Measurements from ENCODE around the gene MNAT1.
"Not testable (repeated sequence)": the region's sequence is repeated elsewhere in the genome, so short reads cannot be mapped to it uniquely, and the experiment has no call there.

MNAT1 gene

DNA sequence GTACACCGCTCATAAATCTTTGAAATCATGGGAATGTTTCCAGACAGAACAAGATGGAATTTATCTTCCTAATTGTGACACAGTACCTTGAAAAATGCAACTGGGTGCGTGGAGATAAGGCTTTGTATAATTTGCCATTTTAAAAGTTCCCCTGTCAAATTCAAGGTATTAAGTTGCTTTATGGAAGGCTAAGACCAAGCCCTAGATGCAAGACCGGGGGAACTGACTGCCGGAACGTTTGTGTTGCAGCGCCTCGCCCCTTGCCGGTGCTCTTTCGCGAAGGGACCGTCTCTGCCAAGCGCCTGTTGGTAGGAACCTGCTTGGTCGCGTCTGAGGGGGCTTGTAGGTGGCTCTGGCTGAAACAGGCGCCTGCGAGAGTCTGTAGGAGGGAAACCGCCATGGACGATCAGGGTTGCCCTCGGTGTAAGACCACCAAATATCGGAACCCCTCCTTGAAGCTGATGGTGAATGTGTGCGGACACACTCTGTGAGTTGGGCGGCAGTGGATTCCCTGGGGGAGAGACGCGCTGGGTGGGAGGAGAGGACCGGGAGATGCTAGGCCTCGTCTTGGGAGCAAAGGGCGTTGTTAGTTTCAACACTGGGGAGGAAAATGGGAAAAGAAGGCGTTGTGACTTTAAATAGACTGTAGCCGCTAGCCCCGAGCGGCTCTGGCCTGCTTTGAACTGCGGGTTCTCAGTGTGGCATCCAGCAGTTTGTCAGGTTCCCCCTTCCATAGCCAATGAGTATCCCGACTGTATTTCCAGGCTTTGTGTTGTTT lies at the start of gene MNAT1:
MNAT1 (plus strand) TSS at position 297 of the 778 bp plus-strand sequence; CDS start at position 399, 102 bp downstream.
- DNase-seq: peak; percentile 80
- in situ Hi-C loops (cut with HindIII; ENCODE audit: low pct_ligation_motif_present, low pct_unique_long_range_greater_than_20kb, low sequenced_read_pairs): no loop called here

DNA sequence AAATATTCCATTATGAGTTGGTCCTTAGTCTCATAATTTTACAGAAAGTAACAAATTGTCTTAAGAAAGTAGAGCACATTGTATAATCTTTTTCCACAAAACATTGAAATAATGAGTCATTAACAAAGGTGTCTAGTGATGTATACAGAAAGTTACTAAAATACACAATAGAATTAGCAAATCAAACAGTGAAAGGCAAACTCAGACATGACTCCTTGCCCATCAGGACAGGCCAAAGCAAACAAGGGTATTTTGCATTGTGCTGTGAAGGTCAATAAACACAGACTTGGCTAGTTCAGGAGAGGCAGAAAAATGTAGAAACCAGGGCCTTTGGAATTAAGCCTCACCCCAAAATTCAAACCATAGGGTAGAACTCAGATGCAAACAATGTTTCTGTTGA lies 47.7 kb upstream of the MNAT1 start:
- in situ Hi-C loops (cut with HindIII; ENCODE audit: low pct_ligation_motif_present, low pct_unique_long_range_greater_than_20kb, low sequenced_read_pairs): no loop called here

GRCh38 chr14:60691383-60692113 lies 43.0 kb upstream of the MNAT1 start:
- no peak for DNase-seq
- in situ Hi-C loops (cut with HindIII; ENCODE audit: low pct_ligation_motif_present, low pct_unique_long_range_greater_than_20kb, low sequenced_read_pairs): no loop called here

More for the DNA sequence above, 47.7 kb upstream of the MNAT1 start:
- DNase-seq: no peak

DNA sequence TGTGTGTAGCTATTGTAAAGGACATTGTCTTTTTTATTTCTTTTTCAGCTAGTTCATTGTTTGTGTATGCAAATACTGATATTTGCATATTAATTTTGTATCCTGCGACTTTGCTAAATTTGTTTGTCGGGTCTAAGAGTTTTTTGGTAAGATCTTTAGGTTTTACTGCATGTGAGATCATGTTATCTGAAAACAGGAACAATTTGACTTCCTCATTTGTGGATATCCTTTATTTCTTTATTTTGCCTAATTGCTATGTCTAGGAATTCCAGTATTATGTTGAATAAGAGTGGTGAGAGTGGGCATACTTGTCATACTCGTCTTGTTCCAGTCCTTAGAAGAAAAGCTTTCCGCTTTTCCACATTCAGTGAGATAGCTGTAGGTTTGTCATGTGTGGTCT lies 39.2 kb upstream of the MNAT1 start:
- no peak for DNase-seq
- in situ Hi-C loops (cut with HindIII; ENCODE audit: low pct_ligation_motif_present, low pct_unique_long_range_greater_than_20kb, low sequenced_read_pairs): no loop called here

GRCh38 chr14:60700598-60700997 lies 34.0 kb upstream of the MNAT1 start:
- DNase-seq: no peak
- in situ Hi-C loops (cut with HindIII; ENCODE audit: low pct_ligation_motif_present, low pct_unique_long_range_greater_than_20kb, low sequenced_read_pairs): no loop called here

DNA sequence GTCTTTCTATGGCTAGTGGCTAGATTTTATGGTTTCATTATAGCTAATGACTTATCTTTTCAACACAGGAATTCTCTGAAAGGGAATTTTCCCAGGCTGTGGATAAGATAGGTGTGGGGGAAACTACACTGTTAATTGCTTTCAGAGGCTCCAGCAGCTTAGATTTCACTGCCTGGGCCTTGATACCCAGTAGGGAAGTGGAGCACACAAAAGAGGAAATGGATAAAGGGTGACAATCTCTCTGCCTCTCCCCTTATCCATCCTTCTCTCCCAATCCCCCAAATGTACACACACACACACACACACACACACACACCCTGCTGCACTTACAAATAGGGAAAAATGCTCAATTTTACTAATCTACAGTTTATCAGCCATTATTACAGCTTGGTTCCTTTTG lies 29.5 kb upstream of the MNAT1 start:
- DNase-seq: no peak
- in situ Hi-C loops (cut with HindIII; ENCODE audit: low pct_ligation_motif_present, low pct_unique_long_range_greater_than_20kb, low sequenced_read_pairs): no loop called here

- no peak for DNase-seq
- in situ Hi-C loops (cut with HindIII; ENCODE audit: low pct_ligation_motif_present, low pct_unique_long_range_greater_than_20kb, low sequenced_read_pairs): no loop called here
Observed at GRCh38 chr14:60707858-60708257, 26.7 kb upstream of the MNAT1 start.

DNA sequence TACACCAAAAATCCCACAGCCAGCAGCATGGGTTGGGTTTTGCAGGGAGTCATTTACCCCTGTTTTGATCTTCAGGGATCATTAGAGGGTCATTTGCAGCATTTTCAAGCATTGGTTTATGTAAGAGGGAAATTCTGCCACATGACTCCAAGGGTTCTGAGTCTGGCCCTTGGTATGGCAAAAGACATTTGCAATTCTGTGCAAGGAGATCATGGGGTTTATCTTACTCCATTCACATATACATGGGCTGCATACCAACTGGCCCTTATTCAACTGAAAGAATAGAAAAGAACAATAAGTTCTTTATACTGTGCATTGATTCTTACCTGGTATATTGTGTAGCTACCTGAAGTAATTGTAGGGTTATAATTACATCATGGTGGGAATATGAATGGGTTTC lies 24.1 kb upstream of the MNAT1 start:
- no peak for DNase-seq
- in situ Hi-C loops (cut with HindIII; ENCODE audit: low pct_ligation_motif_present, low pct_unique_long_range_greater_than_20kb, low sequenced_read_pairs): no loop called here

GRCh38 chr14:60713513-60713912 lies 21.0 kb upstream of the MNAT1 start:
- in situ Hi-C loops (cut with HindIII; ENCODE audit: low pct_ligation_motif_present, low pct_unique_long_range_greater_than_20kb, low sequenced_read_pairs): no loop called here
- no peak for DNase-seq

DNA sequence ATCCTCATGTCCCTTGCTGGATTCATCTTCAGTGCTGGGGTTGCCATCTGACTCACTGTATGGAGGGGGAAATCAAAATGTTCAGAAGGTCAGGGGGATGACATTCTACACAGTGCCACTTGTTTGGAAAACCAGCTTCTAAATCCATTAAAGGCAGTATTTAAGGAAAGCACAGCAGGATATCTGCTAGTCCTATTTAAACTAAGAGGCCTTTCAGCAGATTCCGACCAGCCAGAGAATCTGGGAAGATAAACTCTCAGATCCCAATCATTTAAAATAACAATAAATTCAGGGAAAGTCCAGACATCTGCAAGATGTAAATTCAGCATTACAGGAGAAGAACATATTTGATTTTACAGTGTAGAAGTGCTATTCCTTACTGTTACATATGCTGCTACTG lies 14.2 kb upstream of the MNAT1 start:
- in situ Hi-C loops (cut with HindIII; ENCODE audit: low pct_ligation_motif_present, low pct_unique_long_range_greater_than_20kb, low sequenced_read_pairs): no loop called here

GRCh38 chr14:60720962-60721325 lies 13.6 kb upstream of the MNAT1 start:
- in situ Hi-C loops (cut with HindIII; ENCODE audit: low pct_ligation_motif_present, low pct_unique_long_range_greater_than_20kb, low sequenced_read_pairs): no loop called here
- no peak for DNase-seq

More for the DNA sequence above, 14.2 kb upstream of the MNAT1 start:
- DNase-seq: no peak

DNA sequence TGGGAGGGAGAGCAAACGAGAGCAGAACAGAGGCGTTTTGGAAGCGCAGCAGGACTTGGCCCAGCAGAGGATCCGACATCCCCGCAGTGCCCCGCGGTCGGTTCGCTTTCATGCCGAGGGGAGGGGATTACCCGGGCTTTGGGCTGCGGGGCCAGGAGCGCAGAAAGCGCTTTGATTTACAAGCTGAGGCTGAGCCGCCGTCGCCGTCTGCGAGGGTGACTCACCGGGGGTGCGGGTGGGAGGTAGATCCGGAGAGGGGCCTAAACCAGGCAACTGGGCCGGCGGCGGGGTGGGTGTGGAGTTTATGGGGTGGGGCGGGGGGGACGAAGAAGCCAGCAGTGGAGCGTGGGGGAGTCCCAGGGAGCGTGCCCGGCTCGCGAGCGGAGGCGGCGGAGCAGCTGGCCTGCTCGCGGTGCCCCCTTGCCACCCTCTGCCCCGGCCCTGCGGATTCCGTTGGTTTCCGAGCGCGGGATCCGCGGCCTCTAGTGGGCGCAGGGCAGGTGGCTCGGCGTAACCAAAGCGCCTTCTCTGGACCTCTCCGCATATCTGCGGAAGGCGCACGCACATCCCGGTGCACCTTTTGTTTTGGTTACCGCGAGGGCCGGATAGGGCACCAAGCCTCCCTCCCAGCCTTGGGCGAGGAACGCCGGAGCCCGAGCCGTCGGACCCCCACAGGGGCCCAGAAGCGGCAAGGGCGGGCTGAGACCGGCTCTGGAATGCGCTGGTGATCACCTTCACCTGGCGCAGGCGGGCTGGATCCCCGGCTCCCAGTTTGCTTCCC lies 13.0 kb upstream of the MNAT1 start:
- in situ Hi-C loops (cut with HindIII; ENCODE audit: low pct_ligation_motif_present, low pct_unique_long_range_greater_than_20kb, low sequenced_read_pairs): no loop called here
- DNase-seq: peak; percentile 52

DNA sequence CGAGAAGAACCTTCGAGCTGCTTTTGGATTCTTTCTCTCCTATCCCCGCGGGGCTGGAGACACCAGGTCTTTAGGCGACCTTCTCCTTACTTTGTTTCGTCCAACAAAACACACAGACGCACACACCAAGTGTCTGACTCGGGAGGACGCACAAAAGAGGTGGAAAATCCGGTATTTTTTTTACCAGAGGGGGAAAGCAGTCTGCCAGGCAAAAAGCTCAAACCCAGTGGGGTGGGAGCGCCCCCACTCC lies 12.5 kb upstream of the MNAT1 start:
- peak; percentile 4 for DNase-seq
- in situ Hi-C loops (cut with HindIII; ENCODE audit: low pct_ligation_motif_present, low pct_unique_long_range_greater_than_20kb, low sequenced_read_pairs): no loop called here

DNA sequence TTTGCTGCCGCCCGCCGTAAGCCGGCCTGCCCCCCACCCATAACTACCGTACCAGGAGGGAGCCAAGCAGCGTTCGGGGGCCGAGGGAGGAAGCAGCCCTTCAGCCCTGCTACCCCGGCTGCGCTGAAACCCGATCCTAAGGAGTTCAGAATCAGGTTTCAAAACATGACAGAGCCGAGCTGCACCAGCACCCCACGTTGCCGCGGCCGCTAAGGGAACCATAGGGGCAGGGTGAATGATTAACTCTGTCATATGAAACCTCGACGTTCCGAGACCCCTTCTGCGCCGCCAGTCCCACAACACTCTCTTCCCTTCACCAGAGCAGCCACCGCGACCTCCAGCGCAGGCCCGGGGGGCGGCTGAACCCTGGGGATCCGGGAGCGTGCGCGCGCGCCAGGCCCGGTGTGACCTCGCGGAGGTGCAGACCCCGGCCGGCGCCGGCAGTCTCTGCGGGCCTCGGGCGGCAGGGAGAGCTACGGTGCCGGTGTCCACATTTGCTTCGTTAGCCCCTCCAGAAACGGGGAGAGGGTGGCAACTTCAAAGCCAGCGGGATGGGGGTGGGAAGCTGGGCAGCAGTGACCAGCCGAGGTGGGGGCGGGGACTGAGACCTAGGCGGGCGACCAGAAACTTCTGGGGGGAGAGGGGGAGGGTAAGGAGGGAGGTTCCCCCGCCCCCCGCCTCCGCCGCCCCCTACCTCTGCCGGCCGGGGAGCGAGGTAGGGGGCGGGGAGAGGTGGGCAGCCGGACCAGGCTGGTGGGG lies 12.0 kb upstream of the MNAT1 start:
- in situ Hi-C loops (cut with HindIII; ENCODE audit: low pct_ligation_motif_present, low pct_unique_long_range_greater_than_20kb, low sequenced_read_pairs): no loop called here
- DNase-seq: peak; percentile 45

- in situ Hi-C loops (cut with HindIII; ENCODE audit: low pct_ligation_motif_present, low pct_unique_long_range_greater_than_20kb, low sequenced_read_pairs): no loop called here
- peak; percentile 50 for DNase-seq
Observed at GRCh38 chr14:60723116-60723906, 11.2 kb upstream of the MNAT1 start.

DNA sequence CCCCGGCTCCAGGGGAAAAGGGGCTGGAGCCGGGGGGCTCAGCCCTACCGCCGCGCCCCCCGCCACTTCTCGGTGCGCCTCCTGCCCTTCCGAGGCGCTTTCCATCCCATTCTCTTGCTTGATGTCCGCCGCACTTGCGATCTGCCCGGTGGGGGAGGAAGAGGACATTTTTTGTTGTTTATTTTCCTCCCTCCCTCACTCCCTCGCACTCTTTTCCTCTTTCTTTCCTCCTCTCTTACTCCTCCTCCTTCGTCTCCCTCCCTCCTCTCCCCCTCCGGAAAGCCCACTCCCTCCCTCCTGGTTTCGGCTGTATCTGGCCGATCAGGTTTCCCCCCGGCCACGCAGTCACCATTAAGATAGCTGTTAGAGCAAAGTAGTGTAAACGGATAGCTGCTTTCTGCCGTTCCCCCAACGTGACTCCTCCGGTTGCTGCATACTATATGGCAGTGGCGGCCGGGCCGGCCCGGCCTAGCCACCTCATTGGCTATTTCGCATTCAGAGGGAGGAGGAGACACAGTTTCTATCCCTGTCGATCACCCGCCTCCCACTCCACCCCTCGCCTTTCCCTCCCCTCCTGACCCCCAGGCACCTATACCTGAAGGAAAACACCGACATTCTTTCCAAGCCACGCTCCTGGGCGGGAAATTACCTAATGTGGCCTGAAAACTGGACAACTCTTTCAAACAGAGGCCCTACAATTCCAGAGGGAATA lies 10.5 kb upstream of the MNAT1 start, which contains the start of gene SIX4:
SIX4 (minus strand) TSS at position 445 of the 712 bp plus-strand sequence; CDS start at position 168, 277 bp downstream.
- in situ Hi-C loops (cut with HindIII; ENCODE audit: low pct_ligation_motif_present, low pct_unique_long_range_greater_than_20kb, low sequenced_read_pairs): no loop called here
- DNase-seq: peak; percentile 77

DNA sequence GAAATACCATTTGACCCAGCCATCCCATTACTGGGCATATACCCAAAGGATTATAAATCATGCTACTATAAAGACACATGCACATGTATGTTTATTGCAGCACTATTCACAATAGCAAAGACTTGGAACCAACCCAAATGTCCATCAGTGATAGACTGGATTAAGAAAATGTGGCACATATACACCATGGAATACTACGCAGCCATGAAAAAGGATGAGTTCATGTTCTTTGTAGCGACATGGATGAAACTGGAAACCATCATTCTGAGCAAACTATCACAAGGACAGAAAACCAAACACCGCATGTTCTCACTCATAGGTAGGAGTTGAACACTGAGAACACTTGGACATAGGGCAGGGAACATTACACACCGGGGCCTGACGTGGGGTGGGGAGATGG lies 3.3 kb upstream of the MNAT1 start:
- DNase-seq; in situ Hi-C loops (cut with HindIII; ENCODE audit: low pct_ligation_motif_present, low pct_unique_long_range_greater_than_20kb, low sequenced_read_pairs): not testable (repeated sequence)

Data from ACHN (cell line).